Mesothelial cell of epicardium (in vitro differentiated cells): ENCODE data around the gene KIF2C. TPM values are rescaled to one million over a fixed set of nuclear protein-coding genes. Genes with fewer than 3 reads are reported as not detected.
"Not testable (repeated sequence)": the region's sequence is repeated elsewhere in the genome, so short reads cannot be mapped to it uniquely, and the experiment has no call there.

Experiments used
- DNase-seq, 2 experiments: peaks; one replicate each; pipeline ENCODE4 v3.0.0; 2021; ENCODE audit warnings: low spot score in 2 of 2; ENCODE audit not compliant: unreplicated experiment in 2 of 2
- H3K27ac Mint-ChIP-seq: 2 replicates; pipeline ENCODE4 v1.8.0; 2021; ENCODE audit warnings: mixed read lengths
- H3K27me3 Mint-ChIP-seq: 2 replicates; pipeline ENCODE4 v1.8.0; 2021; ENCODE audit warnings: low read depth, mixed read lengths
- H3K36me3 Mint-ChIP-seq: 2 replicates; pipeline ENCODE4 v1.8.0; 2021; ENCODE audit warnings: mixed read lengths
- H3K4me1 Mint-ChIP-seq: 2 replicates; pipeline ENCODE4 v1.8.0; 2021; ENCODE audit warnings: mixed read lengths
- H3K4me3 Mint-ChIP-seq: 2 replicates; pipeline ENCODE4 v1.8.0; 2021; ENCODE audit warnings: mild to moderate bottlenecking, moderate library complexity, mixed read lengths
- H3K9me3 Mint-ChIP-seq: 2 replicates; pipeline ENCODE4 v1.8.0; 2021; ENCODE audit warnings: mixed read lengths
- total RNA-seq: library from RNA; stranded (reverse); gene quantifications from 3 replicates; pipeline ENCODE4 v1.2.1, GENCODE V29; 2021
- TF ChIP-seq, protein P1 (sequence below): fragments of 200-600 bp; sonication (generic); IDR thresholded peaks from one replicate; pipeline ENCODE4 v1.5.0; 2021; ENCODE audit warnings: antibody characterized with exemption; ENCODE audit not compliant: unreplicated experiment

The KIF2C gene
- total RNA-seq, 1 donor from 2014 or later = 18.2 TPM

DNA sequence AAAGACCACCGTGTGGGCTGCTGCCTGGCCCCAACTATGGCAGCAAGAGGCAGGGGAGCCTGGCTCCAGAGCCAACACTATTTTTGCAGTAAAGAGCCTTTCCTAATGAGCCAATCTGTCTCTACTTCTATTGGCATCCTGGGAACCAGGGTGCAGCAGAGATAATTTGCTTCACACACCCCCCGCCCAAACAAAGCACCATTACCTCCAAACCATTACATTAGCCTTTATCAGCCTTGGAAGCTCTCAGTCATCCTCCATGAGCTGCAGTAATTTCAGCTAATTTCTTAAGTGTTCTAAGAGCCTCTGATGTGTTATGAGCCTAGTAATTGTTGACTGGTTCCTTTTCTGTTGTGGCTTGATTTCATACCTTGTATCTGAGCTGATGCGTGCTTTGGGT is 43.5 kb upstream of the KIF2C start:
- Mint-ChIP-seq H3K27me3 (no peaks in the 10 kb centered on the region), H3K27ac (no peak overlapping the region), H3K9me3 (no peaks in the 10 kb centered on the region), H3K4me3 (no peak overlapping the region), H3K36me3 (peaks cover 7% of the 10 kb centered on the region), H3K4me1 (peaks cover 7% of the 10 kb centered on the region)
- no peak for DNase-seq
- TF ChIP-seq, protein P1, sequence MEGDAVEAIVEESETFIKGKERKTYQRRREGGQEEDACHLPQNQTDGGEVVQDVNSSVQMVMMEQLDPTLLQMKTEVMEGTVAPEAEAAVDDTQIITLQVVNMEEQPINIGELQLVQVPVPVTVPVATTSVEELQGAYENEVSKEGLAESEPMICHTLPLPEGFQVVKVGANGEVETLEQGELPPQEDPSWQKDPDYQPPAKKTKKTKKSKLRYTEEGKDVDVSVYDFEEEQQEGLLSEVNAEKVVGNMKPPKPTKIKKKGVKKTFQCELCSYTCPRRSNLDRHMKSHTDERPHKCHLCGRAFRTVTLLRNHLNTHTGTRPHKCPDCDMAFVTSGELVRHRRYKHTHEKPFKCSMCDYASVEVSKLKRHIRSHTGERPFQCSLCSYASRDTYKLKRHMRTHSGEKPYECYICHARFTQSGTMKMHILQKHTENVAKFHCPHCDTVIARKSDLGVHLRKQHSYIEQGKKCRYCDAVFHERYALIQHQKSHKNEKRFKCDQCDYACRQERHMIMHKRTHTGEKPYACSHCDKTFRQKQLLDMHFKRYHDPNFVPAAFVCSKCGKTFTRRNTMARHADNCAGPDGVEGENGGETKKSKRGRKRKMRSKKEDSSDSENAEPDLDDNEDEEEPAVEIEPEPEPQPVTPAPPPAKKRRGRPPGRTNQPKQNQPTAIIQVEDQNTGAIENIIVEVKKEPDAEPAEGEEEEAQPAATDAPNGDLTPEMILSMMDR = no peak

DNA sequence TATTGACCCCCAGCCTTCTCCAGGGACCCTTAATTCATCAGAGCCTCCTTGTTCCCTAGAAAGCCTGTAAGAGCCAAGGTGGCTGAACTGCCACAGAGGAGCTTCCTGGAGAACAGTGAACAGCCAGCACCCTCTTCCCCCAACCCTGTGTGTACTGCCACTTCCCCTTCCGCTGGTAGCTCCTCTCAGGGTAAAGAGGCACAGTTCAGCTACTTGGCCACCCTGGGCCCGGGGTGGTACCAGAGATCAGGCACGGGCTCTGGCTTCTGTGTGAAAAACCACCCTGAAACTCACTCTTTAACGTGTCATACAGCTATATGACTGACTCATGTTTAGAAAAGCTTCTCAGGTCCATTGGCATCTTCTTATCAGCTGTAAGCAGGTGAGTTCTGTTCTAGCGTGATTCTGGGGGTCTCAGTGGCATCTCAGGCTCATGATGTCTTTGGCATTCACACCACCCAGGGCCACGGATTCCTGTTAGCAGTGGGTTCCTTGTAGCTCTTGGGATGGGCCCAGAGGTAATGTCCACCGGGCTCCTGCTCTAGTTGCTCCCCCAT is 42.8 kb upstream of the KIF2C start:
- Mint-ChIP-seq H3K9me3 (no peaks in the 10 kb centered on the region), H3K36me3 (peaks cover 3% of the 10 kb centered on the region), H3K4me3 (no peak overlapping the region), H3K4me1 (peaks cover 9% of the 10 kb centered on the region), H3K27ac (no peak overlapping the region), H3K27me3 (no peaks in the 10 kb centered on the region)
- TF ChIP-seq, protein P1 = no peak
- no peak for DNase-seq

DNA sequence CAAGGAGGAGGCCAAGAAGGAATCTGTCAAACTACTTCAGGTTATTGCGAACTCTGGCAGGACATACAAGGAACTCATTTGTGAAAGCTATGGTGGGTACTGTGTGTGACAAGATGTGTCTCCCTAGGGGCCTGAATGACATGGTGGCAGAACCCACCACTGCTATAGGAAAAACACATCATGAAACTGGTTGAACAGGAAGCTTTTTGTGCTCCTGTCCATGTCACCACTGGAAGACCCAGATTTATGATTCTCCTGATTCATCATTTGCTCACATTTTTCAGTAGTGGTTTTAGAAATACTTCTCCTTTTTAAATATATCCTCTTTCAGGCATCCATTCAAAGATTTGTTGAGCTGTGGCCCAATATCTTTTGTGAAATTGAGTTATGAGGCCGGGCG is 41.5 kb upstream of the KIF2C start:
- Mint-ChIP-seq H3K27ac (no peak overlapping the region), H3K36me3 (peaks cover 2% of the 10 kb centered on the region)
- no peak for DNase-seq

DNA sequence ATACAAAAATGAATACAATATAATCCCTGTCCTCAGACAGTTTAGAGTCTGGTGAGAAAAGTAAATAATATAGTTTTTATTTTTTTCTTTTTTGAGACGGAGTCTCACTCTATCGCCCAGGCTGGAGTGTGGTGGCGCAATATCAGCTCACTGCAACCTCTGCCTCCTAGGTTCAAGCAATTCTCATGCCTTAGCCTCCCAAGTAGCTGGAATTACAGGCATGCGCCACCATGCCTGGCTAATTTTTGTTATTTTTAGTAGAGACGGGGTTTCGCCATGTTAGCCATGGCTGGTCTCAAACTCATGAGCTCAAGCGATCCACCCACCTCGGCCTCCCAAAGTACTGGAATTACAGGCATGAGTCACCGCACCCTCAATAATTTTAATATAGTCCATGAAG is 40.3 kb upstream of the KIF2C start:
- not testable (repeated sequence) for H3K36me3 Mint-ChIP-seq, H3K27ac Mint-ChIP-seq, DNase-seq, H3K27me3 Mint-ChIP-seq, H3K4me3 Mint-ChIP-seq, H3K9me3 Mint-ChIP-seq, H3K4me1 Mint-ChIP-seq

More for the DNA sequence above, 41.5 kb upstream of the KIF2C start:
- H3K9me3 Mint-ChIP-seq = no peaks in the 10 kb centered on the region
- no peaks in the 10 kb centered on the region for H3K27me3 Mint-ChIP-seq
- no peak overlapping the region for H3K4me3 Mint-ChIP-seq
- peaks cover 9% of the 10 kb centered on the region for H3K4me1 Mint-ChIP-seq
- TF ChIP-seq, protein P1 = no peak

DNA sequence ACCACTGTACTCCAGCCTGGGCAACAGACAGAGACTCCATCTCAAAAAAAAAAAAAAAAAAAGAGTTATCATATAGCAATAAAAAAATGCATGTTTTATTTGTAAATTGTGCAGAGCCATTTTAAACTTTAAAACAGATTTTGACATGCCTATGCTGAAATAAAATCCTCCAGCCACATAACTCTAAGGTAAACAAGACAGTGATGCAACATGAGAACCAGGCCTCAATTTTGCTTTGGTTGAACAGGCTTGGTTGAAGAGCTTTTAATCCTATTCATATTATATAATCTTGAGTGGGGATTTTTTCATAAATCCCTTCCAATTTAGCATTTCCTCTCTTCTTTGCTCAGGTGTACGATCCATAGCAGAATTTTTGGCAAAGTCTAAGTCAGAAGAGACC is 39.1 kb upstream of the KIF2C start:
- TF ChIP-seq, protein P1 = no peak
- H3K27ac Mint-ChIP-seq = no peak overlapping the region
- H3K9me3 Mint-ChIP-seq = no peaks in the 10 kb centered on the region
- peaks cover 9% of the 10 kb centered on the region for H3K4me1 Mint-ChIP-seq
- DNase-seq = no peak
- no peaks in the 10 kb centered on the region for H3K27me3 Mint-ChIP-seq
- no peaks in the 10 kb centered on the region for H3K36me3 Mint-ChIP-seq
- H3K4me3 Mint-ChIP-seq = no peak overlapping the region

DNA sequence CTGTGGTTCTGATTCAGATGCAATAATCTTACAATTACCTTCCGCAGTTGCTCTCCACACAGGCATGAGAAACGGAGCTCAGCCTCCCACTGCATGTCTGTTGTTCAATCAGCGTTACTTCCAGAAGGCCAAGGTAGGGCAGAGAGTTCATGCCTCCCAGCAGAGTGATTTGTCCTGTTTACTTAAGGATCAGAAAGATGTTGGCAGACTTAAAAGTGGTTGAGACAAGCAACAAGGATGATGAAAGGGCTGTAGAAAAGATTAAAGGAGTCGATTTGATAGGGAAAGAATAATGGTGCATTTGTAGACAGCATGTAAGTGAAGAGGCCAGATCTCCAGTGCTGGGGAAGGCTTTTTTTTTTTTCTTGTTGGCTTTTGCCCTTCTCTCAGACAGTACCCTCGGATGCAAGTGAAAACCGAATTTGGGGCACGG is 38.5 kb upstream of the KIF2C start:
- Mint-ChIP-seq H3K27ac (peak overlapping the region; percentile 47), H3K4me3 (no peak overlapping the region), H3K27me3 (no peaks in the 10 kb centered on the region), H3K9me3 (no peaks in the 10 kb centered on the region), H3K36me3 (no peaks in the 10 kb centered on the region), H3K4me1 (peaks cover 9% of the 10 kb centered on the region)
- no peak for DNase-seq
- TF ChIP-seq, protein P1 = no peak
